ENCODE data around the gene PTGER3.

The PTGER3 gene

GRCh38 chr1:71080739-71081696, 33.4 kb upstream of the PTGER3 start, which contains the start of gene ZRANB2:
Gene ZRANB2, minus strand, starts transcription at chr1:71081035. Its CDS starts 40 bp downstream, at chr1:71080995.
- peak; percentile 47 for TF ChIP-seq CTCF (IDR thresholded peaks at IDR 0.05)
- Histone ChIP-seq H3K4me1 (ENCODE audit: control insufficient read depth in 1 of 2, insufficient read depth in 1 of 2, low read depth in 1 of 2, low read length in 1 of 2) (peaks cover 16 to 25% of the 10 kb centered on the region in 2 experiments), H3K27ac (peak within 1 kb of the TSS; percentile 91), H3K9me3 (no peaks in the 10 kb centered on the region), H3K36me3 (peaks cover 23% of the 10 kb centered on the region), H3K4me3 (ENCODE audit: low read depth in 1 of 2, low read length in 1 of 2) (peak within 1 kb of the TSS; percentile 76 to 93), H3K27me3 (peaks cover 38% of the 10 kb centered on the region)

- TF ChIP-seq CTCF (IDR thresholded peaks at IDR 0.05): no peak
Observed at GRCh38 chr1:71080230-71080738, 32.7 kb upstream of the PTGER3 start.

GRCh38 chr1:71074681-71075080, 27.1 kb upstream of the PTGER3 start:
- H3K27me3 ChIP-seq: no peaks in the 10 kb centered on the region
- no peaks in the 10 kb centered on the region for H3K9me3 ChIP-seq

More at GRCh38 chr1:71080230-71080738, 32.7 kb upstream of the PTGER3 start:
- peak overlapping the region; percentile 76 to 93 for H3K4me3 ChIP-seq (ENCODE audit: low read depth in 1 of 2, low read length in 1 of 2)
- H3K27me3 ChIP-seq: peaks cover 30% of the 10 kb centered on the region
- H3K4me1 ChIP-seq (ENCODE audit: control insufficient read depth in 1 of 2, insufficient read depth in 1 of 2, low read depth in 1 of 2, low read length in 1 of 2): peaks cover 16 to 25% of the 10 kb centered on the region in 2 experiments
- H3K9me3 ChIP-seq: no peaks in the 10 kb centered on the region
- peak overlapping the region; percentile 91 for H3K27ac ChIP-seq
- peaks cover 30% of the 10 kb centered on the region for H3K36me3 ChIP-seq

GRCh38 chr1:71072273-71072672, 24.7 kb upstream of the PTGER3 start:
- H3K27me3 ChIP-seq: no peaks in the 10 kb centered on the region
- H3K4me1 ChIP-seq (ENCODE audit: control insufficient read depth in 1 of 2, insufficient read depth in 1 of 2, low read depth in 1 of 2, low read length in 1 of 2): no peaks in the 10 kb centered on the region
- TF ChIP-seq CTCF (IDR thresholded peaks at IDR 0.05): no peak
- H3K36me3 ChIP-seq: peaks cover 94% of the 10 kb centered on the region
- no peaks in the 10 kb centered on the region for H3K9me3 ChIP-seq
- no peak overlapping the region for H3K27ac ChIP-seq
- H3K4me3 ChIP-seq (ENCODE audit: low read depth in 1 of 2, low read length in 1 of 2): no peak overlapping the region

More at GRCh38 chr1:71074681-71075080, 27.1 kb upstream of the PTGER3 start:
- no peak overlapping the region for H3K4me3 ChIP-seq (ENCODE audit: low read depth in 1 of 2, low read length in 1 of 2)
- no peak for TF ChIP-seq CTCF (IDR thresholded peaks at IDR 0.05)
- H3K27ac ChIP-seq: no peak overlapping the region
- H3K36me3 ChIP-seq: peaks cover 81% of the 10 kb centered on the region
- H3K4me1 ChIP-seq (ENCODE audit: control insufficient read depth in 1 of 2, insufficient read depth in 1 of 2, low read depth in 1 of 2, low read length in 1 of 2): peaks cover 5 to 11% of the 10 kb centered on the region in 2 experiments

GRCh38 chr1:71071720-71072119, 24.1 kb upstream of the PTGER3 start:
- Histone ChIP-seq H3K27ac (no peak overlapping the region), H3K4me3 (ENCODE audit: low read depth in 1 of 2, low read length in 1 of 2) (no peak overlapping the region), H3K36me3 (peaks cover 94% of the 10 kb centered on the region), H3K27me3 (no peaks in the 10 kb centered on the region), H3K9me3 (no peaks in the 10 kb centered on the region), H3K4me1 (ENCODE audit: control insufficient read depth in 1 of 2, insufficient read depth in 1 of 2, low read depth in 1 of 2, low read length in 1 of 2) (no peaks in the 10 kb centered on the region)
- TF ChIP-seq CTCF (IDR thresholded peaks at IDR 0.05): no peak

All from neutrophil (primary cell).